NCI-H146 (cell line): ENCODE data around the gene CTNND1.
A peak's percentile ranks its signal among the peaks of the same experiment; 100 is the strongest.

Experiments
- DNase-seq: peaks from one replicate; lab custom pipeline; 2025; lab: John Stamatoyannopoulos, UW

CTNND1 gene

GRCh38 chr11:57762235-57762861, 746 bp downstream of the CTNND1 start:
- DNase-seq, result peak; percentile 5

GRCh38 chr11:57763568-57763967, 2.0 kb downstream of the CTNND1 start:
- no peak for DNase-seq

- DNase-seq, result no peak
Measured at GRCh38 chr11:57764021-57764420, 2.4 kb downstream of the CTNND1 start.

GRCh38 chr11:57764566-57764965, 3.0 kb downstream of the CTNND1 start:
- no peak for DNase-seq

- no peak for DNase-seq
Measured at GRCh38 chr11:57764972-57765371, 3.4 kb downstream of the CTNND1 start.

GRCh38 chr11:57770793-57771192, 9.2 kb downstream of the CTNND1 start:
- no peak for DNase-seq

- no peak for DNase-seq
Measured at GRCh38 chr11:57771365-57771764, 9.8 kb downstream of the CTNND1 start.

- no peak for DNase-seq
Measured at GRCh38 chr11:57772562-57772961, 11.0 kb downstream of the CTNND1 start.

GRCh38 chr11:57773026-57773598, 11.5 kb downstream of the CTNND1 start:
- DNase-seq, result no peak

GRCh38 chr11:57775491-57775890, 13.9 kb downstream of the CTNND1 start:
- DNase-seq, result no peak

GRCh38 chr11:57776031-57776521, 14.5 kb downstream of the CTNND1 start:
- DNase-seq, result no peak

GRCh38 chr11:57776577-57777210, 15.1 kb downstream of the CTNND1 start:
- no peak for DNase-seq

- DNase-seq, result no peak
Measured at GRCh38 chr11:57777969-57778317, 16.3 kb downstream of the CTNND1 start.

- DNase-seq, result peak; percentile 30
Measured at GRCh38 chr11:57778318-57779037, 16.9 kb downstream of the CTNND1 start.

GRCh38 chr11:57779276-57779675, 17.7 kb downstream of the CTNND1 start:
- DNase-seq, result no peak

GRCh38 chr11:57781529-57781943, 19.9 kb downstream of the CTNND1 start:
- DNase-seq, result no peak

GRCh38 chr11:57785072-57785471, 23.5 kb downstream of the CTNND1 start:
- no peak for DNase-seq

- DNase-seq, result no peak
Measured at GRCh38 chr11:57786436-57786835, 24.8 kb downstream of the CTNND1 start.

- DNase-seq, result no peak
Measured at GRCh38 chr11:57787006-57787604, 25.5 kb downstream of the CTNND1 start.

GRCh38 chr11:57787920-57788702, 26.5 kb downstream of the CTNND1 start:
- DNase-seq, result no peak

GRCh38 chr11:57788703-57789088, 27.1 kb downstream of the CTNND1 start:
- DNase-seq, result no peak
